Endothelial cell of umbilical vein (primary cell): ENCODE data around the gene EIF2S2. TPM values are rescaled to one million over a fixed set of nuclear protein-coding genes. Genes with fewer than 3 reads are reported as not detected.

Experiments used
- BruUV-seq: library from RNA; stranded (reverse); fragments of 400-500 nt; replicated peaks from 2 replicates; lab custom pipeline; 2021; lab: Mats Ljungman, UMichigan
- CTCF ChIA-PET: fragments of 300-600, 350-600 bp; sonication (Branson Sonifier 250); formaldehyde crosslinking; loops from one replicate; lab custom pipeline; 2021; ENCODE audit warnings: antibody characterized with exemption, inconsistent platforms; lab: Charles Lee
- POLR2A ChIA-PET: fragments of 300-600, 350-600 bp; sonication (Branson Sonifier 250); formaldehyde crosslinking; loops from one replicate; lab custom pipeline; 2021; ENCODE audit warnings: antibody characterized with exemption, inconsistent platforms; lab: Charles Lee
- DNase-seq: peaks from one replicate; pipeline ENCODE4 v3.0.0-alpha.2; 2011; ENCODE audit warnings: low read depth, low spot score
- FAIRE-seq: peaks from 2 replicates; lab custom pipeline; 2011; peaks lifted over from hg19 to GRCh38; lab: Jason Lieb, UNC
- H2AFZ ChIP-seq: 2 replicates; pipeline ENCODE4 v1.6.0; 2012; ENCODE audit warnings: low read depth, low read length, control low read depth, inconsistent platforms
- H3K27ac ChIP-seq: 2 replicates; pipeline ENCODE4 v1.5.1; 2011; ENCODE audit warnings: low read depth, mild to moderate bottlenecking, control low read depth, low read length, moderate library complexity; ENCODE audit not compliant: insufficient read depth
- H3K27me3 ChIP-seq, 2 experiments: 2 replicates each; pipeline versions ENCODE4 v1.6.0 to v1.6.1; 2011; ENCODE audit warnings: low read length in 2 of 2, mixed read lengths in 1 of 2; ENCODE audit not compliant: control insufficient read depth in 2 of 2, insufficient read depth in 2 of 2
- H3K36me3 ChIP-seq, 2 experiments: 2 replicates in 1 of 2; 3 replicates in 1 of 2; pipeline ENCODE4 v1.5.1; 2011; ENCODE audit warnings: low read length in 2 of 2, mild to moderate bottlenecking in 1 of 2, moderate library complexity in 1 of 2; ENCODE audit not compliant: control insufficient read depth in 2 of 2, insufficient read depth in 2 of 2; ENCODE audit errors: extremely low read depth in 1 of 2
- H3K4me1 ChIP-seq: 3 replicates; pipeline ENCODE4 v1.5.1; 2011; ENCODE audit warnings: mild to moderate bottlenecking, low read length; ENCODE audit not compliant: control insufficient read depth, insufficient read depth; ENCODE audit errors: extremely low read depth
- H3K4me2 ChIP-seq: 2 replicates; pipeline ENCODE4 v1.6.1; 2011; ENCODE audit warnings: low read length, control low read depth, mixed read lengths; ENCODE audit not compliant: insufficient read depth
- H3K4me3 ChIP-seq, 3 experiments: fragments of 200-600 bp in 1 of 3; sonication (generic), shearing (Covaris generic) in 1 of 3; replicated peaks in 1 of 3; 2 replicates each; pipeline ENCODE4 v1.5.1; 2011 to 2016; ENCODE audit warnings: control low read depth in 3 of 3, low read length in 3 of 3, mild to moderate bottlenecking in 2 of 3, inconsistent platforms in 1 of 3, low read depth in 1 of 3, moderate library complexity in 1 of 3; ENCODE audit not compliant: insufficient read depth in 1 of 3
- H3K79me2 ChIP-seq: 2 replicates; pipeline ENCODE4 v1.6.0; 2012; ENCODE audit warnings: low read length, inconsistent platforms; ENCODE audit not compliant: control insufficient read depth, insufficient read depth
- H3K9ac ChIP-seq: replicated peaks from 2 replicates; pipeline ENCODE3; 2011; ENCODE audit warnings: low read length, control low read depth; ENCODE audit not compliant: insufficient read depth; ENCODE audit errors: extremely low read depth
- H3K9me1 ChIP-seq: replicated peaks from 3 replicates; pipeline ENCODE4 v1.6.0; 2011; ENCODE audit warnings: mild to moderate bottlenecking, low read length; ENCODE audit not compliant: control insufficient read depth, insufficient read depth; ENCODE audit errors: extremely low read depth
- H3K9me3 ChIP-seq: replicated peaks from 2 replicates; pipeline ENCODE4 v1.5.1; 2012; ENCODE audit warnings: low read length, inconsistent platforms; ENCODE audit not compliant: control insufficient read depth, insufficient read depth
- H4K20me1 ChIP-seq: replicated peaks from 2 replicates; pipeline ENCODE3; 2011; ENCODE audit warnings: mild to moderate bottlenecking, low read length; ENCODE audit not compliant: control insufficient read depth, insufficient read depth; ENCODE audit errors: extremely low read depth
- EZH2 ChIP-seq: IDR thresholded peaks from 2 replicates; pipeline ENCODE4 v1.6.1; 2012; ENCODE audit warnings: borderline replicate concordance, low read depth, mild to moderate bottlenecking, moderate library complexity, low read length, inconsistent platforms; ENCODE audit not compliant: severe bottlenecking
- FOS ChIP-seq: IDR thresholded peaks from 2 replicates; pipeline ENCODE4 v1.6.1; 2011; ENCODE audit warnings: mild to moderate bottlenecking, low read length, moderate library complexity, borderline replicate concordance; ENCODE audit not compliant: insufficient read depth
- GATA2 ChIP-seq: IDR thresholded peaks from 2 replicates; pipeline ENCODE4 v1.7.0; 2011; ENCODE audit warnings: low read depth, mild to moderate bottlenecking, moderate library complexity, mixed read lengths, low read length; ENCODE audit not compliant: insufficient read length, insufficient read depth
- JUN ChIP-seq: IDR thresholded peaks from 2 replicates; pipeline ENCODE4 v1.6.1; 2011; ENCODE audit warnings: borderline replicate concordance, low read depth; ENCODE audit not compliant: insufficient read length, insufficient read depth
- MYC ChIP-seq: IDR thresholded peaks from one replicate; pipeline ENCODE4 v1.6.1; 2011; ENCODE audit warnings: mild to moderate bottlenecking, low read depth, low read length
- POLR2A ChIP-seq: IDR thresholded peaks from 2 replicates; pipeline ENCODE4 v1.6.1; 2012; ENCODE audit warnings: low read depth, mild to moderate bottlenecking, control low read depth, low read length
- POLR2AphosphoS5 ChIP-seq: IDR thresholded peaks from 2 replicates; pipeline ENCODE4 v1.6.1; 2012; ENCODE audit warnings: low read depth, mild to moderate bottlenecking, control low read depth, low read length, moderate library complexity; ENCODE audit not compliant: insufficient read depth
- dilution Hi-C: fragments of 300-500 bp; cut with MboI; formaldehyde crosslinking; loops from one replicate; pipeline ENCODE4 v1.15.0; 2019; ENCODE audit warnings: low sequenced_read_pairs; ENCODE audit not compliant: extremely low pct_ligation_motif_present
- intact Hi-C: fragments of 100-400 bp; cut with micrococcal nuclease; formaldehyde crosslinking; loops from one replicate; pipeline ENCODE4 v1.10.0; 2022
- polyA plus RNA-seq, 4 experiments: library from polyadenylated mRNA; depleted of rRNA in 3 of 4; stranded (reverse) in 3 of 4; unstranded in 1 of 4; fragments of >200 nt; gene quantifications; 2 replicates each; pipeline versions ENCODE4 v1.2.1 to v1.2.3, GENCODE V29; 2011 to 2012; ENCODE audit warnings: missing spikeins in 1 of 4
- total RNA-seq: library from RNA; stranded (reverse); gene quantifications from 2 replicates; pipeline ENCODE4 v1.2.3, GENCODE V29; 2021
- TF ChIP-seq, protein P1 (sequence below): IDR thresholded peaks from 2 replicates; pipeline ENCODE4 v1.6.1; 2011; ENCODE audit not compliant: insufficient read depth, insufficient read length
- TF ChIP-seq, protein P2 (sequence below), 2 donors: IDR thresholded peaks; 1 replicate in 1 of 2; 2 replicates in 1 of 2; pipeline ENCODE4 v1.5.1; 2011; ENCODE audit warnings: low read length in 2 of 2, mild to moderate bottlenecking in 2 of 2, moderate library complexity in 2 of 2, control low read depth in 1 of 2, inconsistent platforms in 1 of 2, low read depth in 1 of 2; ENCODE audit not compliant: insufficient read depth in 1 of 2; ENCODE audit errors: extremely low read depth in 1 of 2

The EIF2S2 gene
- total and polyA plus RNA-seq, 2 donors (not counting 3 experiments of a cell fraction or from before 2014, with no cell fraction given): 38.8 to 99.3 TPM

DNA sequence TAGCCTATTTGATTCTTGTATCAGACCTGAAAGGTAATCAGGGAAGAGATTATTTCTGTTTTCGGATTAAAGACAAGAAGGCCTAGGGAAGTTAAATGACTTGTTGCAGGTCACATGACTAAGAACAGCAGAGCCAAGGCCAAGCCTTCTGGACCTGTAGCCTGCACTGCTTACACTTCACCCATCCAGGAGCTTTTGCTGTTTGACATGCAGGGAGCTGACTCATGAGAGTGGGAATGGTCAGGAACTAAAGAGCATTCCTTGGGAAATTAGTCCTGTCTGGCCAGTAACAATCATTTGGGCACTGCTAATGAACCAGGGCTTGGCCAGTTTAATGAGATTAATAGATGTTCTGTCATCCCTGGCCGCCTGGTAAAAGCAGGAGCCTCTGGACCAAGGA lies 46.8 kb downstream of the EIF2S2 start:
- Histone ChIP-seq H2AFZ (no peak overlapping the region), H3K9me1 (no peaks in the 10 kb centered on the region), H3K27ac (no peak overlapping the region), H3K4me1 (no peaks in the 10 kb centered on the region), H3K4me2 (no peak overlapping the region), H3K9ac (no peak overlapping the region), H3K27me3 (no peaks in the 10 kb centered on the region), H3K79me2 (peaks cover 41% of the 10 kb centered on the region), H3K9me3 (no peaks in the 10 kb centered on the region), H3K36me3 (no peaks in the 10 kb centered on the region), H4K20me1 (peaks cover 4% of the 10 kb centered on the region), H3K4me3 (no peak overlapping the region)
- intact Hi-C loops: loop anchor here (5.0 kb wide), 3 partner anchors 118 to 608 kb away; partner anchors contain the start of gene ACTL10
- peak; percentile 22 for TF ChIP-seq FOS
- TF ChIP-seq, protein P1, sequence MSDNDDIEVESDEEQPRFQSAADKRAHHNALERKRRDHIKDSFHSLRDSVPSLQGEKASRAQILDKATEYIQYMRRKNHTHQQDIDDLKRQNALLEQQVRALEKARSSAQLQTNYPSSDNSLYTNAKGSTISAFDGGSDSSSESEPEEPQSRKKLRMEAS: no peak
- BruUV-seq: no TSS peak
- ChIA-PET CTCF (interaction anchor here (1.0 to 1.5 kb wide), 3 partner anchors 12 to 202 kb away, joined by 3 to 11 read pairs (median 3); no protein-coding TSS in a partner anchor), POLR2A (interaction anchor here (1.2 kb wide), 1 partner anchor 72 kb away, joined by 3 read pairs; the partner anchor contains the start of gene RALY)
- dilution Hi-C loops: no loop called here
- DNase-seq: peak; percentile 15
- FAIRE-seq: peak; percentile 63

DNA sequence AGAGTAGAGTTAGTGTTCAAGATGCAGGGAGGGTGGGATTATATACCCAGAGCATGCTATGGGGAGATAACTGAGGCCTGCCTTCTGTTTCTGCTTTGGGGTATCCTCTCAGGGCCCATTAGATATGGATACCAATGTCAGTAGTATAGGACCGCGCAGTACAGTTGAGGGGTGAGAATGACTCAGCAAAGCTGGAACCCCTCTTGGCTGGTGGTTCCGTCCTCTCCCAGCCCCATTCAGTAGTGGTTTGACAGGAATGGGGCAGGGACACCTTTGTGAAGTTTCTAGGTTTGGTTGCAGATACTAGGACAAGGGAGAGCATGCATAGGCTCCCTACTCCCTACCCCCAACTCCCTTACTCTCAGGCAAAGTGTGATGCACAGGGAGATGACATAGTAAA lies 47.8 kb downstream of the EIF2S2 start:
- Histone ChIP-seq H3K79me2 (peaks cover 45% of the 10 kb centered on the region), H3K9me3 (no peaks in the 10 kb centered on the region), H3K4me3 (no peak overlapping the region), H3K4me2 (no peak overlapping the region), H4K20me1 (peaks cover 4% of the 10 kb centered on the region), H3K9ac (no peak overlapping the region), H3K9me1 (no peaks in the 10 kb centered on the region), H3K36me3 (no peaks in the 10 kb centered on the region), H3K27me3 (no peaks in the 10 kb centered on the region), H3K27ac (no peak overlapping the region), H2AFZ (no peak overlapping the region), H3K4me1 (no peaks in the 10 kb centered on the region)
- intact Hi-C loops (no loop called here), dilution Hi-C loops (no loop called here)
- FAIRE-seq (no peak), DNase-seq (no peak)
- ChIA-PET POLR2A (no interaction called here), CTCF (no interaction called here)
- no peak for TF ChIP-seq JUN
- TF ChIP-seq MYC: no peak
- no peak for TF ChIP-seq GATA2
- no peak for TF ChIP-seq EZH2
- TF ChIP-seq POLR2A: no peak
- no peak for TF ChIP-seq FOS
- TF ChIP-seq, protein P1: no peak
- TF ChIP-seq POLR2AphosphoS5: no peak
- TF ChIP-seq, protein P2, sequence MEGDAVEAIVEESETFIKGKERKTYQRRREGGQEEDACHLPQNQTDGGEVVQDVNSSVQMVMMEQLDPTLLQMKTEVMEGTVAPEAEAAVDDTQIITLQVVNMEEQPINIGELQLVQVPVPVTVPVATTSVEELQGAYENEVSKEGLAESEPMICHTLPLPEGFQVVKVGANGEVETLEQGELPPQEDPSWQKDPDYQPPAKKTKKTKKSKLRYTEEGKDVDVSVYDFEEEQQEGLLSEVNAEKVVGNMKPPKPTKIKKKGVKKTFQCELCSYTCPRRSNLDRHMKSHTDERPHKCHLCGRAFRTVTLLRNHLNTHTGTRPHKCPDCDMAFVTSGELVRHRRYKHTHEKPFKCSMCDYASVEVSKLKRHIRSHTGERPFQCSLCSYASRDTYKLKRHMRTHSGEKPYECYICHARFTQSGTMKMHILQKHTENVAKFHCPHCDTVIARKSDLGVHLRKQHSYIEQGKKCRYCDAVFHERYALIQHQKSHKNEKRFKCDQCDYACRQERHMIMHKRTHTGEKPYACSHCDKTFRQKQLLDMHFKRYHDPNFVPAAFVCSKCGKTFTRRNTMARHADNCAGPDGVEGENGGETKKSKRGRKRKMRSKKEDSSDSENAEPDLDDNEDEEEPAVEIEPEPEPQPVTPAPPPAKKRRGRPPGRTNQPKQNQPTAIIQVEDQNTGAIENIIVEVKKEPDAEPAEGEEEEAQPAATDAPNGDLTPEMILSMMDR (IDR thresholded peaks at IDR 0.05; ENCODE audit: extremely low read depth in 1 of 2, insufficient read depth in 1 of 2, low read depth in 1 of 2, low read length in 2 of 2): no peak
- no TSS peak for BruUV-seq
